Stimulated activated CD4-positive, alpha-beta T cell treated with anti-CD3 and anti-CD28 coated beads, Interleukin-12 subunit alpha, Interleukin-12 subunit beta, amount 100 ng/mL, for 24 hours (primary cell): ENCODE data around the gene LRRTM3.

Source experiments
- DNase-seq, 2 experiments: peaks; one replicate each; pipeline ENCODE4 v3.0.0-alpha.2; 2020; ENCODE audit warnings: low read depth in 2 of 2

LRRTM3 gene

DNA sequence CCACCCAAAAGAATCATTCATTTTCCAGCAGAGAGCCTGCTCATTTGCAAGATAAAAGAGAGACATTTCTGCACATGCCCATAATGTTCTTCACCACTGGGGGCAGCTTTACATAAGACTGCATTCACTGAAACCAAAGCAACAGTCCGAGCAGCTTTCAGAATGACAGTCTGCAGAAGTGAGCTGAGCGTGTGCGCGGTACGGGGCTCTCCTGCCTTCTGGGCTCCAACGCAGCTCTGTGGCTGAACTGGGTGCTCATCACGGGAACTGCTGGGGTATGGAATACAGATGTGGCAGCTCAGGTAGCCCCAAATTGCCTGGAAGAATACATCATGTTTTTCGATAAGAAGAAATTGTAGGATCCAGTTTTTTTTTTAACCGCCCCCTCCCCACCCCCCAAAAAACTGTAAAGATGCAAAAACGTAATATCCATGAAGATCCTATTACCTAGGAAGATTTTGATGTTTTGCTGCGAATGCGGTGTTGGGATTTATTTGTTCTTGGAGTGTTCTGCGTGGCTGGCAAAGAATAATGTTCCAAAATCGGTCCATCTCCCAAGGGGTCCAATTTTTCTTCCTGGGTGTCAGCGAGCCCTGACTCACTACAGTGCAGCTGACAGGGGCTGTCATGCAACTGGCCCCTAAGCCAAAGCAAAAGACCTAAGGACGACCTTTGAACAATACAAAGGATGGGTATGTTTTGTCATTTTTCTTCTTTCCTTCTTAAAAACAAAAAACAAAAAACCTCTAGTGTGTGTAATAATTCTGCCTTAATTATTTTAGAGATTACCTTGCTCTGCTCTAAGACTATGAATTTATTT lies at the start of gene LRRTM3:
Gene LRRTM3, plus strand, starts transcription at position 141 of the 820 bp plus-strand sequence.
- peak in 1 of 2 experiments; percentile 2 for DNase-seq

GRCh38 chr10:66877361-66877760 lies 48.5 kb upstream of the LRRTM3 start:
- no peak for DNase-seq

DNA sequence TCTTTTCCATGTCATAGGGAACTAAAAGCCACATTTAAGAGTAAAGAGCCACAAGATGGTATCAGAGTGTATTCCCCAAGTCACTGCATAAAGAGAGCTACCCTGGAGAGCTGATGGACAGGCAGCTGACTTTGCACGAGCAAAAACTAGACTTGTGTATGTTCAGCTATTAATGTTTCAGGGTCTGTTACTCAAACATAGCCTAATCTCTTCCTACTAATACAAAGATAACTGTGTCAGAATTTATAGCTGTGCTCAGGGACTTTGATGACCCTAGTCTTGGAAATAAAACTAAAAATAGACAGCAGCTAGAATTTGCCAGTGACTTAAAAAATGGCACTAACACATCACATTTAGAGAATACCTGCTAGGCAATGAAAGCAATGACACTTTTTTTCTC lies 45.5 kb upstream of the LRRTM3 start:
- DNase-seq: no peak

DNA sequence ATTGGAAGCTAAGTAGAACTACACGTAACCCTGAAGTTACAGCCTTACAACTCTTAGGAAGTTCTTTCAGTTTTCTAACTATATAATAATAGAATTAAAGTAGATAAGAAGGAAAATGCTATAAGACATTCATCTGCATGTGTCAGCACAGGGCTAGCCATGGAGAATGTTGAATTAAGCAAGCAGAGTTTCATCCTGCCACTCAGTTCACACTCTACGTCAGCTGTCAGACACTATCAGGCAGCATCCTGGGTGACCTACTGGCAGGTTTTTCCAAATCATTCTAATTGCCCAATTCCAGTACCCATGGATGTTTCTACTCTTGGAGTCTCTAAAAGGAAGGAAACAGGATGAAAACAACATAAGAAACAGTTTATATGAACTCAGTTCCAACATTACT lies 45.0 kb upstream of the LRRTM3 start:
- no peak for DNase-seq

- no peak for DNase-seq
Observed at GRCh38 chr10:66881814-66882213, 44.0 kb upstream of the LRRTM3 start.

GRCh38 chr10:66882271-66882670 lies 43.6 kb upstream of the LRRTM3 start:
- DNase-seq: no peak

GRCh38 chr10:66886848-66887247 lies 39.0 kb upstream of the LRRTM3 start:
- no peak for DNase-seq

- DNase-seq: no peak
Observed at GRCh38 chr10:66888237-66888636, 37.6 kb upstream of the LRRTM3 start.

DNA sequence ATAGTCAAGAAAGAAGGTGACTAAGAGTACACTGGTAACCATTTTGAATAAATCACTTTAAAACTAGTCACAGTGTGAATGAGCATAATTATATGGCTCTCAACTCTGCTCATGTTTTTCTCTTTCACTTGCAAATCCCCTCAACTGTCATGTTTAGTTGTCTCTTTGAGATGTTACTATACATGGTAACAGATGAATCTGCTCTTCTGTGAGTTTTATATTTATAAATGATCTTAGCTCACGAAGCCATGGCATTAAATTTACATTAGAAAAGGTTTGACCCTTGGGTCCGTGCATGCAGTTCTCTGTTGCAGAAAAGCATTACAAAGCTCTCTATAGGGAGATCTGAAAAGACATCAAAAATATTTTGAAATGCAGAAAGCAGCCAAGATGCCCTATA lies 33.0 kb upstream of the LRRTM3 start:
- no peak for DNase-seq

DNA sequence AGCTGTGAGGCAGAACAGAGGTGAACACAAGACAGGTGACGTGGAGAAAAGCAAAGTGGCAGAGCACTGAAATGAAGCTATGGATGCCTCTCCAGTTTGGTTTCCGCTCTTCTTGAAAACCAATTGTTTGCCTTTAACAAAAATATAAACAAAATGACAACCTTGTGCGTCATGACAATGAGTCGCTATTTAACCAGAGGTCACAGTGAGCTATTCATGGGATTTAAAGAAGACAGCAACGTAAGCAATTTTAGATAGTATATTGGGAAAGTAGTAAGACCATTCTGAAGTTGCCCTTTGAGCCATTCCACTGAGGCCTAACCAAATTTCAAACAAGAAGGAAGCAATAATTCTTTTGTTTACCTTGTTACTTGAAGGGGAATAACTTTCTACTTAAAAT lies 15.2 kb upstream of the LRRTM3 start:
- DNase-seq: no peak

GRCh38 chr10:66916030-66916429 lies 9.8 kb upstream of the LRRTM3 start:
- DNase-seq: no peak

GRCh38 chr10:66917104-66917503 lies 8.7 kb upstream of the LRRTM3 start:
- DNase-seq: no peak

DNA sequence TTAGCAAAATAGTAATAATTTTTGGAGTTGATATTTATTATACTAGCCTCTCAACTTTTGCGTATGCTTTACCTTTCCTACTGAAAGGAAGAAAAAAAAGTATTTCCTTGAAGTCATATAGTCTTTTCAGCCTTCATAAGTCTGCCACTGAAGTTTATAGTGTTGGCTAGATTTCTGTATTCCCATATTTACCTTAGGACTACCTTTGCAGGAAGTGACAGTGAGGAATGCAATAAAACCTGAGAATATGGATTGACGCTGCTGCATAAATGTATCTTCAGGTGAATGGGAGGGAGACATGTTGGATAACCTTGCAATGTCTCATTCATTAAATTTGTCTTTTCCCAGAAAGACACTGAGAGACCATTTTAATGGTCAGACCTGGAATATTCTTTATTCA lies 6.6 kb upstream of the LRRTM3 start:
- no peak for DNase-seq

DNA sequence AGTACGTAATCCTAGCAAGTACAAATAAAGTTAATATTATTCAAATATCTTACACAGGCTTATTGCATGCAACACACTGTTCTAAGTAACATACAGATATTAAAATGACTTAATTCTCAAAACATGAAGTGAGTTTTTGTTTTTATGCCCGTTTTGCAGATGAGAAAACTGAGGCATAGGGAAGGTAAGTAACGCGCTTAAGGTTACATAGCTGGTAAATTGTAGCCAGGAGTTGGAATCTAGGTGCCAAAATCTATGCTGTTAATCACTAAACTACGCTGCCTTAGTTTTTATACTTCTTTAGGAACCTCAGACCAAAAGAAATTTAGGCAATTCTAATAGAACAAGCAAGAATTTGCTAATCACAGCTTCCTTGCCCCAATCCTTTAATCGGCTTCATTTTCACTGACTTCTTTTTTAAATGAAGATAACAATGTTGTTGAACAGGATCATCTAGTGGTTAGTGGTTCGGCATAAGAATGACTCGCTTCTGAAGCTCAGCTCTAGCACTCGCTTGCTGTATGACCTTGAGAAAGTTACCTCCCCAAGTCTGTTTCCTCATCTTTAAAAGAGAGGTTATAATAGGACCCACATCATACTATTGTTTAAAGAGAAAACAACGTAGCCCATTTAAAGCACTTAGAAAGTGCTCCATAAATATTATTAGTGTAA lies 1.0 kb upstream of the LRRTM3 start:
- no peak for DNase-seq

DNA sequence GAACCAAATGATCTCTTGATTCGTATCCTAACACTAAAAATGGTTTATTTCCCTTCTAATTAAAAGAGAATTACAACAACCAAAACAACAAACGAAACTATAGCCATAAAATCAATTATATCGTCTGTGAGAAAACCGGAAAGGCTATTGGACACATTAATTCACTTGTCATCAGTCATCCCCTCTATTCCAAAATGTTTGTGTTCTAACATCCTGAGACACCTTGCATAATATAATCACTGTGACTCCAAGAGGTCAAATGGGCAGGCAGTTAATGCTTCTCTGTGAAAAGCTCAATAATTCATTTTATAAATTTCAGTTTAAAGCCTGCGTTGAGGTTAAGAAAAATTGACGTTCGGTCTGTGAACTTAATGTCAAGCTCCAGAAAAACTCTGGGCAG lies 463 bp upstream of the LRRTM3 start:
- no peak for DNase-seq

DNA sequence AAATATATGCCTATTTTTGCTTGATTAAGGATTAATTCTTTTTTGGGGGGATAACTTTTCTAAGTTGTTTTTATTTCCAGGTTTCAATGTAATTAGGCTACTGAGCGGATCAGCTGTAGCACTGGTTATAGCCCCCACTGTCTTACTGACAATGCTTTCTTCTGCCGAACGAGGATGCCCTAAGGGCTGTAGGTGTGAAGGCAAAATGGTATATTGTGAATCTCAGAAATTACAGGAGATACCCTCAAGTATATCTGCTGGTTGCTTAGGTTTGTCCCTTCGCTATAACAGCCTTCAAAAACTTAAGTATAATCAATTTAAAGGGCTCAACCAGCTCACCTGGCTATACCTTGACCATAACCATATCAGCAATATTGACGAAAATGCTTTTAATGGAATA lies 1.0 kb downstream of the LRRTM3 start:
- DNase-seq: no peak

DNA sequence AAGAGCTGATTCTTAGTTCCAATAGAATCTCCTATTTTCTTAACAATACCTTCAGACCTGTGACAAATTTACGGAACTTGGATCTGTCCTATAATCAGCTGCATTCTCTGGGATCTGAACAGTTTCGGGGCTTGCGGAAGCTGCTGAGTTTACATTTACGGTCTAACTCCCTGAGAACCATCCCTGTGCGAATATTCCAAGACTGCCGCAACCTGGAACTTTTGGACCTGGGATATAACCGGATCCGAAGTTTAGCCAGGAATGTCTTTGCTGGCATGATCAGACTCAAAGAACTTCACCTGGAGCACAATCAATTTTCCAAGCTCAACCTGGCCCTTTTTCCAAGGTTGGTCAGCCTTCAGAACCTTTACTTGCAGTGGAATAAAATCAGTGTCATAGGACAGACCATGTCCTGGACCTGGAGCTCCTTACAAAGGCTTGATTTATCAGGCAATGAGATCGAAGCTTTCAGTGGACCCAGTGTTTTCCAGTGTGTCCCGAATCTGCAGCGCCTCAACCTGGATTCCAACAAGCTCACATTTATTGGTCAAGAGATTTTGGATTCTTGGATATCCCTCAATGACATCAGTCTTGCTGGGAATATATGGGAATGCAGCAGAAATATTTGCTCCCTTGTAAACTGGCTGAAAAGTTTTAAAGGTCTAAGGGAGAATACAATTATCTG lies 1.6 kb downstream of the LRRTM3 start:
- no peak for DNase-seq

DNA sequence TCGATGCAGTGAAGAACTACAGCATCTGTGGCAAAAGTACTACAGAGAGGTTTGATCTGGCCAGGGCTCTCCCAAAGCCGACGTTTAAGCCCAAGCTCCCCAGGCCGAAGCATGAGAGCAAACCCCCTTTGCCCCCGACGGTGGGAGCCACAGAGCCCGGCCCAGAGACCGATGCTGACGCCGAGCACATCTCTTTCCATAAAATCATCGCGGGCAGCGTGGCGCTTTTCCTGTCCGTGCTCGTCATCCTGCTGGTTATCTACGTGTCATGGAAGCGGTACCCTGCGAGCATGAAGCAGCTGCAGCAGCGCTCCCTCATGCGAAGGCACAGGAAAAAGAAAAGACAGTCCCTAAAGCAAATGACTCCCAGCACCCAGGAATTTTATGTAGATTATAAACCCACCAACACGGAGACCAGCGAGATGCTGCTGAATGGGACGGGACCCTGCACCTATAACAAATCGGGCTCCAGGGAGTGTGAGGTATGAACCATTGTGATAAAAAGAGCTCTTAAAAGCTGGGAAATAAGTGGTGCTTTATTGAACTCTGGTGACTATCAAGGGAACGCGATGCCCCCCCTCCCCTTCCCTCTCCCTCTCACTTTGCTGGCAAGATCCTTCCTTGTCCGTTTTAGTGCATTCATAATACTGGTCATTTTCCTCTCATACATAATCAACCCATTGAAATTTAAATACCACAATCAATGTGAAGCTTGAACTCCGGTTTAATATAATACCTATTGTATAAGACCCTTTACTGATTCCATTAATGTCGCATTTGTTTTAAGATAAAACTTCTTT lies 2.3 kb downstream of the LRRTM3 start:
- no peak for DNase-seq

DNA sequence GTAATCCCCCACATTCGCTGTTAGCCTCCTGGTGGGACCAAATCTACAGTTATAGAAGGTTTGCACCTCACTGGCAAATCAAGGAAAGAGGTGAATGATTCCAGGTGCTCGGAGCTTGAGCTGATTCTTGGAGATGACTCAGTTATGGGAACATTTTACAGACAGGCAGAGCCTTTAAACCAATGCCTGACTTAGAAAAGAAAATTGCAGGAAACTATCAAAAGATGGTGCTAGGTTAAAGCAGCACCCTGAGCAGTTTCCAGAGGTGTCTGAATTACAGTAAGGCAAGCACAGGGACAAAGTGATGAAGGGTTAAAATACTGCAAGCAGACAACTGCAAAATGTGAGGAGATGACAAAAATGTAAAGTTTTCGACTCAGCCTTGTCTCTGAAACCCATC lies 2.9 kb downstream of the LRRTM3 start:
- no peak for DNase-seq

GRCh38 chr10:66929375-66929774 lies 3.5 kb downstream of the LRRTM3 start:
- no peak for DNase-seq

GRCh38 chr10:66931340-66931948 lies 5.6 kb downstream of the LRRTM3 start:
- no peak for DNase-seq

- no peak for DNase-seq
Observed at GRCh38 chr10:66931949-66932343, 6.1 kb downstream of the LRRTM3 start.
